Measurements from ENCODE around the gene AP3B1. TPM values are rescaled to one million over a fixed set of nuclear protein-coding genes. Genes with fewer than 3 reads are reported as not detected.

Gene AP3B1
- total and polyA plus RNA-seq, 2 donors (not counting 1 experiment from before 2014, with no cell fraction given) = 26.8 to 58.9 TPM

DNA sequence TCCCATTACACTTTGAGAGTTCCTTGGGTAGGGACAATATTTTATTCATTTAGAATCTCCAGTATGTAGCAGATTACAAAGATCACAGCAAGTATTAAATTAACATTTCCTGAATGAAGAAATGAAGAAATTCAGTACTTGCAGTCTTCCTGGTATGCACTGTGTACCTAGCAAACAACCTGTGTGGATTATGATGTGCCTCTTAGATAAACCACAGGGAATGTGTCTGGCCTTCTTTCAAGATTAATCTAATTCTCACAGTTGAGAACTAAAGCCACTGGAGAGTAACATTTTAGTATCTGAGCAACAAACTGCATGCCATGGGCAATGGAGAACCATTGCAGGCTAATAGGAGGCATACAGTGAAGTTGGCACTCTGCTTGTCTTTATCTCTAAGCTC lies 199.4 kb downstream of the AP3B1 start:
- ChIA-PET POLR2A (no interaction called here), CTCF (no interaction called here)
- ATAC-seq (ENCODE audit: low read depth) (no peak), DNase-seq (no peak)
- Histone ChIP-seq H3K36me3 (replicated peaks in 1 of 2; ENCODE audit: control extremely low read depth in 1 of 2, control insufficient read depth in 1 of 2, extremely low read depth in 1 of 2, insufficient read depth in 2 of 2, low read length in 1 of 2) (peaks cover 10 to 40% of the 10 kb centered on the region in 2 experiments), H4K20me1 (ENCODE audit: control insufficient read depth, insufficient read depth, low read length, poor library complexity, severe bottlenecking) (no peaks in the 10 kb centered on the region), H3K4me1 (ENCODE audit: control insufficient read depth in 2 of 2, insufficient read depth in 2 of 2, low read length in 2 of 2) (no peaks in the 10 kb centered on the region), H3K9me3 (ENCODE audit: control extremely low read depth in 1 of 3, control insufficient read depth in 2 of 3, insufficient read depth in 1 of 3, low read length in 2 of 3) (peaks cover 0 to 9% (median 0%) of the 10 kb centered on the region in 3 donors), H3K4me3 (ENCODE audit: control extremely low read depth in 1 of 5, extremely low read depth in 1 of 5, insufficient read depth in 1 of 5, low read depth in 2 of 5, low read length in 4 of 5) (no peak overlapping the region), H3K9ac (ENCODE audit: low read length) (no peak overlapping the region), H3K4me2 (replicated peaks; ENCODE audit: low read depth, low read length, poor library complexity, severe bottlenecking) (no peak overlapping the region), H2AFZ (ENCODE audit: insufficient read depth, low read depth, low read length, poor library complexity, severe bottlenecking) (no peak overlapping the region), H3K79me2 (ENCODE audit: control insufficient read depth, insufficient read depth, low read length) (peaks cover 15% of the 10 kb centered on the region), H3K27ac (ENCODE audit: low read length in 2 of 2) (no peak overlapping the region), H3K27me3 (replicated peaks in 1 of 4; ENCODE audit: control extremely low read depth in 1 of 4, control insufficient read depth in 3 of 4, insufficient read depth in 4 of 4, low read length in 3 of 4) (no peaks in the 10 kb centered on the region)
- TF ChIP-seq EZH2 (IDR thresholded peaks at IDR 0.05; ENCODE audit: borderline replicate concordance, insufficient read depth, low read depth, low read length, poor library complexity, severe bottlenecking) = no peak
- no peak for TF ChIP-seq CTCF (IDR thresholded peaks at IDR 0.05)
- H3K27ac Mint-ChIP-seq = no peak overlapping the region
- no peaks in the 10 kb centered on the region for H3K9me3 Mint-ChIP-seq (ENCODE audit: insufficient read depth)
- intact Hi-C loops (cut with micrococcal nuclease) = no loop called here
- H3K4me1 Mint-ChIP-seq = peaks cover 3% of the 10 kb centered on the region
- H3K4me3 Mint-ChIP-seq = no peak overlapping the region
- H3K27me3 Mint-ChIP-seq = no peaks in the 10 kb centered on the region

DNA sequence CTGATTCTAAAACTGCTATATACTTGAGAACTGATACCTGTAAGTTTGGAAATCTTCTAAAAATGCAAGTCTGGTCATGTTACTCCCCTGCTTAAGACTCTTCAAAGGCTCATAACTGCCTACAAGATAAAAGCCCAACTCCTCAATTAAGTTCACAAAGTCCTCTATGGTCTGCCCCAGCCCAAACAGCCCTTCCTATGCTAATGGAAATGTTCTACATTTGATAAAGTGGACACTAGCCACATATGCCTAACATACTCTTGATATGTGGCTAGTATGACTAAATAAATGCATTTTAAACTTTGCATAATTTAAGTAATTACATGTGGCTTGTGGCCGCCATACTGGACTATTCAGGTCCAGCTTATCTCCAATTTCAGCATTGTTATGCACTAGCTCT lies 204.5 kb downstream of the AP3B1 start:
- Histone ChIP-seq H3K27me3 (replicated peaks in 1 of 4; ENCODE audit: control extremely low read depth in 1 of 4, control insufficient read depth in 3 of 4, insufficient read depth in 4 of 4, low read length in 3 of 4) (no peaks in the 10 kb centered on the region), H3K27ac (ENCODE audit: low read length in 2 of 2) (no peak overlapping the region), H3K4me2 (replicated peaks; ENCODE audit: low read depth, low read length, poor library complexity, severe bottlenecking) (no peak overlapping the region), H3K9me3 (ENCODE audit: control extremely low read depth in 1 of 3, control insufficient read depth in 2 of 3, insufficient read depth in 1 of 3, low read length in 2 of 3) (peaks cover 0 to 4% (median 0%) of the 10 kb centered on the region in 3 donors), H3K79me2 (ENCODE audit: control insufficient read depth, insufficient read depth, low read length) (no peaks in the 10 kb centered on the region), H3K4me1 (ENCODE audit: control insufficient read depth in 2 of 2, insufficient read depth in 2 of 2, low read length in 2 of 2) (no peaks in the 10 kb centered on the region), H3K36me3 (replicated peaks in 1 of 2; ENCODE audit: control extremely low read depth in 1 of 2, control insufficient read depth in 1 of 2, extremely low read depth in 1 of 2, insufficient read depth in 2 of 2, low read length in 1 of 2) (peaks cover 0 to 48% of the 10 kb centered on the region in 2 experiments), H4K20me1 (ENCODE audit: control insufficient read depth, insufficient read depth, low read length, poor library complexity, severe bottlenecking) (no peaks in the 10 kb centered on the region), H2AFZ (ENCODE audit: insufficient read depth, low read depth, low read length, poor library complexity, severe bottlenecking) (no peak overlapping the region), H3K9ac (ENCODE audit: low read length) (no peak overlapping the region), H3K4me3 (ENCODE audit: control extremely low read depth in 1 of 5, extremely low read depth in 1 of 5, insufficient read depth in 1 of 5, low read depth in 2 of 5, low read length in 4 of 5) (no peak overlapping the region)
- Mint-ChIP-seq H3K4me1 (peaks cover 3% of the 10 kb centered on the region), H3K4me3 (no peak overlapping the region), H3K27me3 (no peaks in the 10 kb centered on the region), H3K27ac (no peak overlapping the region), H3K9me3 (ENCODE audit: insufficient read depth) (no peaks in the 10 kb centered on the region)
- DNase-seq = no peak
- TF ChIP-seq CTCF (IDR thresholded peaks at IDR 0.05) (no peak), EZH2 (IDR thresholded peaks at IDR 0.05; ENCODE audit: borderline replicate concordance, insufficient read depth, low read depth, low read length, poor library complexity, severe bottlenecking) (no peak)
- POLR2A ChIA-PET = no interaction called here
- intact Hi-C loops (cut with micrococcal nuclease) = no loop called here
- ATAC-seq (ENCODE audit: low read depth) = no peak
- CTCF ChIA-PET = interaction anchor here (0.8 kb wide), 1 partner anchor 42 kb away, joined by 3 read pairs; no protein-coding TSS in a partner anchor
- 100% methylated on average over 1 of the region's 1 CpG for WGBS (ENCODE audit: insufficient coverage)
